HepG2 (cell line): ENCODE results near the gene FUT3. TPM values are rescaled to one million over a fixed set of nuclear protein-coding genes. Genes with fewer than 3 reads are reported as not detected.

Source experiments
- BRCA1 ChIP-seq: sonication (generic); formaldehyde crosslinking; IDR thresholded peaks from 2 replicates; pipeline ENCODE4 v1.4.0; 2020; ENCODE audit warnings: missing genetic modification reagents
- FOSL1 ChIP-seq: sonication (generic); formaldehyde crosslinking; IDR thresholded peaks from 2 replicates; pipeline ENCODE4 v1.9.0; 2021; ENCODE audit warnings: missing genetic modification reagents, borderline replicate concordance
- FOXC1 ChIP-seq: sonication (generic); formaldehyde crosslinking; IDR thresholded peaks from 2 replicates; pipeline ENCODE4 v1.8.0; 2022; ENCODE audit warnings: mild to moderate bottlenecking, missing genetic modification reagents, borderline replicate concordance
- GPBP1L1 ChIP-seq: sonication (generic); formaldehyde crosslinking; IDR thresholded peaks from 2 replicates; pipeline ENCODE4 v1.5.0; 2020; ENCODE audit warnings: mild to moderate bottlenecking, missing genetic modification reagents
- HNRNPH1 ChIP-seq: fragments of 200-400 bp; formaldehyde crosslinking; optimal IDR thresholded peaks from 2 replicates; pipeline ENCODE3; 2017; ENCODE audit warnings: mild to moderate bottlenecking, low read depth, low read length
- KDM5B ChIP-seq: sonication (generic); formaldehyde crosslinking; IDR thresholded peaks from 2 replicates; pipeline ENCODE4 v1.4.0; 2020; ENCODE audit warnings: missing genetic modification reagents, mild to moderate bottlenecking, borderline replicate concordance
- LBX2 ChIP-seq: sonication (generic); formaldehyde crosslinking; IDR thresholded peaks from 2 replicates; pipeline ENCODE4 v1.5.0; 2020; ENCODE audit warnings: missing genetic modification reagents, mild to moderate bottlenecking, borderline replicate concordance
- NFRKB ChIP-seq: fragments of 450-650 bp; IDR thresholded peaks from 2 replicates; pipeline ENCODE4 v1.6.1; 2017
- POGK ChIP-seq: sonication (generic); formaldehyde crosslinking; conservative IDR thresholded peaks from 2 replicates; pipeline ENCODE4 v1.8.0; 2022; ENCODE audit warnings: mild to moderate bottlenecking, moderate library complexity, missing genetic modification reagents
- POLR2AphosphoS2 ChIP-seq: IDR thresholded peaks from 2 replicates; pipeline ENCODE4 v1.6.1; 2011; ENCODE audit warnings: low read depth, low read length, improper control_type of control experiment
- RBM22 ChIP-seq: fragments of 200-400 bp; formaldehyde crosslinking; optimal IDR thresholded peaks from 2 replicates; pipeline ENCODE3; 2017; ENCODE audit warnings: mild to moderate bottlenecking, low read length, moderate library complexity
- SNRNP70 ChIP-seq: fragments of 200-400 bp; formaldehyde crosslinking; IDR thresholded peaks from 2 replicates; pipeline ENCODE4 v1.6.1; 2017; ENCODE audit warnings: mild to moderate bottlenecking, low read depth, low read length, moderate library complexity
- SSRP1 ChIP-seq: IDR thresholded peaks from 2 replicates; pipeline ENCODE4 v1.6.1; 2016; ENCODE audit warnings: control low read depth
- U2AF1 ChIP-seq: fragments of 200-400 bp; formaldehyde crosslinking; optimal IDR thresholded peaks from 2 replicates; pipeline ENCODE3; 2017; ENCODE audit warnings: mild to moderate bottlenecking, low read depth, low read length
- ZFAT ChIP-seq: sonication (generic); formaldehyde crosslinking; conservative IDR thresholded peaks from 2 replicates; pipeline ENCODE4 v1.8.1; 2023; ENCODE audit warnings: missing genetic modification reagents, inconsistent platforms
- ZFYVE20 ChIP-seq: sonication (generic); formaldehyde crosslinking; IDR thresholded peaks from 2 replicates; pipeline ENCODE4 v1.8.0; 2023; ENCODE audit warnings: low read depth, mild to moderate bottlenecking, moderate library complexity, missing genetic modification reagents, borderline replicate concordance
- ZNF577 ChIP-seq: sonication (generic); formaldehyde crosslinking; IDR thresholded peaks from 2 replicates; pipeline ENCODE4 v1.4.0; 2020; ENCODE audit warnings: mild to moderate bottlenecking, low read depth, missing genetic modification reagents, borderline replicate concordance
- ZNF616 ChIP-seq: sonication (generic); formaldehyde crosslinking; IDR thresholded peaks from 2 replicates; pipeline ENCODE4 v1.5.0; 2020; ENCODE audit warnings: low read depth, mild to moderate bottlenecking, missing genetic modification reagents
- ZNF710 ChIP-seq: sonication (generic); formaldehyde crosslinking; IDR thresholded peaks from 2 replicates; pipeline ENCODE4 v1.5.0; 2020; ENCODE audit warnings: mild to moderate bottlenecking, missing genetic modification reagents, borderline replicate concordance
- ZNF781 ChIP-seq: sonication (generic); formaldehyde crosslinking; IDR thresholded peaks from 2 replicates; pipeline ENCODE4 v1.5.1; 2020; ENCODE audit warnings: borderline replicate concordance, mild to moderate bottlenecking, missing genetic modification reagents; ENCODE audit errors: not compliant biosample characterization
- ZSCAN20 ChIP-seq: sonication (generic); formaldehyde crosslinking; IDR thresholded peaks from 2 replicates; pipeline ENCODE4 v1.4.0; 2020; ENCODE audit warnings: missing genetic modification reagents, mild to moderate bottlenecking, borderline replicate concordance
- polyA plus RNA-seq, 8 experiments: library from polyadenylated mRNA; depleted of rRNA in 3 of 8; stranded (reverse) in 7 of 8; unstranded in 1 of 8; fragments of >200 nt; fragmentation: Illumina TruSeq in 4 of 8; extraction: Trizol in 4 of 8; gene quantifications; 2 replicates each; pipeline versions ENCODE4 v1.2.1 to v1.2.3, GENCODE V29; 2011 to 2016; ENCODE audit warnings: low read depth in 4 of 8, missing spikeins in 1 of 8, mixed read lengths in 1 of 8; ENCODE audit not compliant: insufficient read depth in 1 of 8
- total RNA-seq, 5 experiments: library from RNA; depleted of rRNA; stranded (reverse); fragments of >200 nt; fragmentation: Illumina TruSeq; extraction: Trizol; gene quantifications; 2 replicates each; pipeline ENCODE4 v1.2.3, GENCODE V29; 2016; ENCODE audit warnings: low read depth in 1 of 5

The FUT3 gene
- total and polyA plus RNA-seq, 2 of the 13 experiments (the other 11 are each of a cell fraction or from before 2014, with no cell fraction given) = 0.53 to 1.1 TPM

GRCh38 chr19:5870986-5871394 is 19.7 kb upstream of the FUT3 start (continued):
- TF ChIP-seq ZNF781 = peak; percentile 57
- TF ChIP-seq FOXC1 (CRISPR knock-in tag) = no peak
- TF ChIP-seq FOSL1 (CRISPR knock-in tag) = no peak
- no peak for TF ChIP-seq ZFAT (CRISPR knock-in tag)
- TF ChIP-seq ZSCAN20 (CRISPR knock-in tag) = no peak
- no peak for TF ChIP-seq SNRNP70
- TF ChIP-seq ZNF577 (CRISPR knock-in tag) = no peak
- TF ChIP-seq RBM22 = no peak
- peak; percentile 72; the same call in 1 of the 2 replicates for TF ChIP-seq POGK (CRISPR knock-in tag)
- TF ChIP-seq NFRKB = no peak
- TF ChIP-seq LBX2 (CRISPR knock-in tag) = no peak
- TF ChIP-seq BRCA1 (CRISPR knock-in tag) = no peak
- TF ChIP-seq ZNF616 (CRISPR knock-in tag) = no peak
- TF ChIP-seq GPBP1L1 = no peak
- peak; percentile 83; the same call in 1 of the 2 replicates for TF ChIP-seq ZNF710 (CRISPR knock-in tag)
- no peak for TF ChIP-seq HNRNPH1
- TF ChIP-seq KDM5B (CRISPR knock-in tag) = no peak
- TF ChIP-seq U2AF1 = no peak
- TF ChIP-seq SSRP1 = no peak
- no peak for TF ChIP-seq POLR2AphosphoS2
- TF ChIP-seq ZFYVE20 (CRISPR knock-in tag) = no peak
